Measurements from ENCODE around the gene CDK19.
"Not testable (repeated sequence)": the region's sequence is repeated elsewhere in the genome, so short reads cannot be mapped to it uniquely, and the experiment has no call there.

The CDK19 gene

DNA sequence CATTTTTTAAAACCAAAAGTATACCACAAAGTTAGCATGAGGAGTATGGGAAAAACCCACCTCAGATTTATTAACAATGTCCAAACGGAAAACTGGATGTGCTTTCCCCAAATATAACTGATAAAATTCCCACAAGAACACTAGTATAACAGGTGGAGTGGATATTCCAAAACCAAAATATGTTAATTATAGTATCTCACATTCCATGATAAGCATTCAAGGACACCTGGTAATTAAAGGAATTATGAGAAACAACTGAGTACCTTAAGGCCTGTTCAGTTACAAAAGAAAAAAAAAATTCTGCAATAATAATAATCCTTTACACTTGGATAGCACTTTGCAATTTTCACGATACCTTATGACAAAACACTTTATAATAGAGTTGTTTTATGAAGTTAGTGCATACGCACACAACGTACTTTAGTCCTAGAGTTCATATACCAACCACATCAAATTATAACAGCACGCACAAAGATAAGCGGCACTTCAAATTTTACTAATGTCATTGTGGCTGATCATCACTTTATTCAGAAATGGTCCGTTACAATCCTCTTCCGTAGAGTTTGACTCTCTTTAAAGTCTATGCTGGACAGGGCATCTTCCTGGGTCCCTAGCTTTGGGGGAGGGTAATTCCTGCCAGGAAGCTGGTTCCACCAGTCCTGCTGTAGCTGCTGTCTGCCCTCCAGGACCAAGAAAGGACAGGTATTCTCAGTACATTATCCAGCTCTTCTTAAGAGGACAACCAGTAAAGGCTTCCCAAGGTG, 1.7 kb downstream of the CDK19 start:
- peak; percentile 7 for DNase-seq (ENCODE audit: low spot score)

DNA sequence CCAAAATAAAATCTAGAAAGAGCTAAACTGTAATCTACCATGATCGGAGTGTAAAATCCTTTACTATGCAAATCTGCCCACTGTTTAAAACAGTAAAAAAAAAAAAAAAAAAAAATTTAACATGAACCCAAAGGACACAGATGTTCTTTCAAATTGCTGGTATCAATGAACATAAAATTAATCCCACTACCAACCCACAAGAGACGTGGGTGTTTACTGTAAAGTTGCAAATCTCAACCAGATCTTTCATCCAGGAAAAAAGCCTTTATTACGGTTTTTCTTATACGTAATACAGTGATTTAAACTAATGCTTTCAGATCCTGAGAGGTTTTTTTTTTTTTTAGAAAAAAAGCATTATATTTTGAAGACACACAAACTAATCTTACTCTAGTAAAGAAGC, 2.5 kb downstream of the CDK19 start:
- no peak for DNase-seq (ENCODE audit: low spot score)

DNA sequence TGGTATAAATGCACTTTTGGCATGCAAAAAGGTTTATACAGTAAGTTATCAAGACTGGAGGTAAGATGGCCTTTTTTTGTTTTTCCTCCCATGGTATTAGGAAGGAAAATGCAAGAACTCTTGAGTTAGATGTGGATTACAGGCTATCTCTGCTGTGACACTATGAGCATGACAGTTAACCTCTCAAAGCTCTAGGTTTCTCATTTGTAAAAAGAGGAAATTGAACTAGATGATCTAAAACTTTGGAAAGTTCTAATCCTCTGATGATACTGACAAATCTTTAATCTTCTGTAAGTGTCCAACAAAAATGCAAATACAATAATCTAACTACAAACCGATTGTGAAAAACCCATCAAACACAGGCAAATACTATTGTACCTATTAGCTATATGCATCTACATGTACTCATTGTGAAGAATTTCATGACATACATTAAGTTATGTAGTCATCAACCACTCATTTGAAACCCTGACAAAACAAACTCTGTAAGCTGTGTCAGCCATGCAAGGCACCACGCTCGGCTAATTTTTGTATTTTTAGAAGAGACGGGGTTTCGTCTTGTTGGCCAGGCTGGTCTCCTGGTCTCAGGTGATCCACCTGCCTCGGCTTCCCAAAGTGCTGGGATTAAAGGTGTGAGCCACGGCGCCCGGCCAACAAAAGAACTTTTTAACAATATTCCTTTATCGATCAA, 4.2 kb downstream of the CDK19 start:
- DNase-seq (ENCODE audit: low spot score), result no peak

DNA sequence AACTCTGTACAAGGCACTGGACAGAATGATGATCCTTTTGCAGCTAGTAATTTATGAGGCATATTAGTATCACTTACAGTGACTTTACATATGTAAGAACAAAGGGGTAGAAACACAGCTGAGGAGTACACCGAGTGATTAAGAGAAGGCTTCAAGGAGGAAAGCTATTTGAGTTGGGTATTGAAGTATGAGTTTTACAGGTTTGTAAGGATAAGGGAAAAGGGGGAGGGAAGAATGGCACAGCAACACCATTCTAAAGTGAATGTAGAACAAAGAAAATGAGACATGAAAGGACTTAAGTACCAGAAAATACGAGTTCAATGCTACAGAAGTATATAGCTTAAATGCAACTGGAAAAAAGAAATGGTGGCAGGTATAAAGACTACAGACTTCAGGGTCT, 5.5 kb downstream of the CDK19 start:
- no peak for DNase-seq (ENCODE audit: low spot score)

DNA sequence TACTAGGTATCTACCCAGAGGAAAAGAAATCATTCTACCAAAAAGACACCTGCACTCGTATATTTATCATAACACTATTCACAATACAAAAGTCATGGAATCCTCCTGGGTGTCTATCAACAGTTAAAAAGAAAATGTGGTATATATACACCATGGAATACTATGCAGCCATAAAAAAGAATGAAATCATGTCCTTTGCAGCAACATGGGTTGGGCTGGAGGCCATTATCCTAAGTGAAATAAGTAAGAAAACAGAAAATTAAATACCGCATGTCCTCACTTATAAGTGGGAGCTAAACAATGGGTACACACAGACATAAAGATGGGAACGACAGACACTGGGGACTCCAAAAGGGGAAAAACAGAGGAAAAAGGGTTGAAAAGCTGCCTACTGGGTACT, 13.1 kb downstream of the CDK19 start:
- DNase-seq (ENCODE audit: low spot score), result not testable (repeated sequence)

DNA sequence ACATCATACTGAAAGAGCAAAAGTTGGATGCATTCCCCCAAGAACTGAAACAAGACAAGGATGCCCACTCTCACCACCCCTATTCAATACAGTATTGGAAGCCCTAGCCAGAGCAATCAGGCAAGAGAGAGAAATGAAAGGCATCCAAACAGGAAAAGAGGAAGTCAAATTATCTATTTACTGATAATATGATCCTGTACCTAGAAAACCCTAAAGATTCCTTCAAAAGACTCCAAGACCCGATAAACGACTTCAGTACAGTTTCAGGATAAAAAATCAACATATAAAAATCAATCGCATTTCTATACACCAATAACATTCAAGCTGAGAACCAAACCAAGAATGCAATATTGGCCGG, 14.5 kb downstream of the CDK19 start:
- DNase-seq (ENCODE audit: low spot score), result no peak

DNA sequence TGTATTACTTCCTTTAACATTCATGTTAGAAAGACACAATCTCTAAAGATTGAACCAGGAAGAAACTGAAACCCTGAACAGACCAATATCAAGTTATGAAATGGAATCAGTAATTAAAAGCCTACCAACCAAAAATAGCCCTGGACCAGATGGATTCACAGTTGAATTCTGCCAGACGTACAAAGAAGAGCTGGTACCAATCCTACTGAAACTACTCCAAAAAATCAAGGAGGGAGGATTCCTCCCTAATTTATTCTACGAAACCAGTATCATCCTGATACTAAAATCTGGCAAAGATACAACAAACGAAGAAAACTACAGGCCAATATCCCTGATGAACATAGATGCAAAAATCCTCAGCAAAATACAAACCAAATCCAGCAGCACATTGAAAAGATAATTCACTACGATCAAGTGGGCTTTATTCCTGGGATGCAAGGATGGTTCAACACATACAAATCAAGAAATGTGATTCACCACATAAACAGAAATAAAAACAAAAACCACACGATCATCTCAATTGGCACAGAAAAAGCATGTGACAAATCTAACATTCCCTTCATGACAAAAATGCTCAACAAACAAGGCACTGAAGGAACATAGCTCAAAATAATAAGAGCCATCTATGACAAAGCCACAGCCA, 15.0 kb downstream of the CDK19 start:
- no peak for DNase-seq (ENCODE audit: low spot score)

DNA sequence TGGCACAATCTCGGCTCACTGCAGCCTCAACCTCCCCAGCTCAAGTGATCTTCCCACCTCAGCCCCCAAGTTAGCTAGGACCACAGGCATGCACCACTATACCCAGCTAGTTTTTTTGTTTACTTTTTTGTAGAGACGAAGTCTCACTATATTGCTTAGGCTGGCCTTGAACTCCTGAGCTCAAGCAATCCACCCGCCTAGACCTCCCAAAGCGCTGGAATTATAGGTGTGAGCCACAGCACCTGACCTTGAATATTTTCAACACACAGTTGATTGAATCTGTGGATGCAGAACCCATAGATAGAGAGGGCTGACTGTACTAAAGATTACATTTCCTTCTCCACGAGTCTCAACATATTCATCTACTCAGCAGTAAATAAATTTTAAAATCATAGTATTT, 15.6 kb downstream of the CDK19 start:
- DNase-seq (ENCODE audit: low spot score), result no peak

DNA sequence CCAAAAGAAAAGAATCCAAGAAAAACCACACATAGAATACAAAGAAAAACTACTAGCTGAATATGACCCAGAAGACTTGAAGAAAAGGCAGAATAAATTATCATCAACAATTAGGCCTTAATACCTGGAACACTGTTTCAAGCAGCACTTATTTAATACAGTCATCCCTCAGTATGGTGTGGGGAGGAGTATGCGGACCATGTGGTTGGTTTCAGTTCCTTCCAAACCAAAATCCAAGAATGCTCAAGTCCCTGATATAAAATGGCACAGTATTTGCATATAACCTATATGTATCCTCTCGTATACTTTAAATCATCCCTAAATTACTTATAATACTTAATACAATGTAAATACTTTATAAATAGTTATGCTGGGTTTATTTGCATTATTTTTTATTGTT, 16.1 kb downstream of the CDK19 start:
- no peak for DNase-seq (ENCODE audit: low spot score)

DNA sequence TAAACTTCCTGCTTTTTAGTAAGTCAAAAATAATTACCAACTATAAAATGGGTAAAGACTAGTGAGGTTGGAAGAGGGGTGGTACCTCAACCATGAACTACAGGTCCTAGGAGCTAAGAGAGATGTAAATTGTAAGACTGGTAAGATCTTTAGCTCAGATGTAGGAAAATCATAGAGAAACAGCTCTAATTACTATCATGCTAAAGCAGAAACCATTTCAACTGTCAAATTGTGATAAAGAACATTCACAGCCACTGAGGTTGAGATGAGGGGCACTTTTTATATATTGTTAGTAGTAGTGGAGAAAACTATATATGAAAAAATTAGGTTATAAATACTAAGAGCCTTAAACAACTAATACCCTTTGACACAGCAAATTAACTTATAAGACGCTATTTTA, 20.0 kb downstream of the CDK19 start:
- DNase-seq (ENCODE audit: low spot score), result no peak

DNA sequence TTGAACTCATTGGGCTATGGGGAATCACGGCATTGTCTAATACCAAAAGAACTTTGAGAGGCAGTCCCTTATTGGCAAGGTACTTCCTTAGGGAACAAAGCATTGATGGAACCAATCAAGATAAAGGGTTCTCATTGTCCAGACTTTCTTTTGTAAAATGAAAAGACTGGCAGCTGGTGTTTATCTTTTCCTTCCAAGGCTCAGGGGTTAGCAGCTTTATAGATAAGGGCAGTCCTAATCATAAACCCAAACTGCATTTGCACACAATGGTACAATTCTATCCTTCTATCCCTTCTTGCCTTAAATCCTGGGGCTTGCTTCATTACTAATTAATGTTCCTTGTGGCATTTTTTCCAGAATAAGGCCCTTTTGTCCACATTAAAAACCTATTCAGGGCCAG, 28.6 kb downstream of the CDK19 start:
- no peak for DNase-seq (ENCODE audit: low spot score)

DNA sequence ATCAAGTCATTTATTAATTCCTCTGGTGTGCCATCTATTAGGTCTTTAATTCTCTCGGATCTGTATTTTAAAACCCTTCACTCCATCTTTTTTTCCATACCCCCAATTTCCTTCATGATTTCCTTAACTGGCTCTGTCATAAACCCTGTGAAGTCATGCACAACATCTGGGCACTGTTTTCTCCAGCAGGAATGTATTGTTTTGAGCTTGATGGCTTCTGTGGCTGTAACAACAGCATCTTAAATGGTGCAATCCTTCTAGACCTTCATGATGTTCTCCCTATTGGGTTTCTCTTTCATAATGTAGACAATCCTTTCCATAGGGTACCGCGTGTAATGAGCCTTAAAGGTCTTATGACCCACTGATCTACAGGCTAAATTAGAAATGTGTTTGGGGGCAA, 29.0 kb downstream of the CDK19 start:
- DNase-seq (ENCODE audit: low spot score), result no peak

DNA sequence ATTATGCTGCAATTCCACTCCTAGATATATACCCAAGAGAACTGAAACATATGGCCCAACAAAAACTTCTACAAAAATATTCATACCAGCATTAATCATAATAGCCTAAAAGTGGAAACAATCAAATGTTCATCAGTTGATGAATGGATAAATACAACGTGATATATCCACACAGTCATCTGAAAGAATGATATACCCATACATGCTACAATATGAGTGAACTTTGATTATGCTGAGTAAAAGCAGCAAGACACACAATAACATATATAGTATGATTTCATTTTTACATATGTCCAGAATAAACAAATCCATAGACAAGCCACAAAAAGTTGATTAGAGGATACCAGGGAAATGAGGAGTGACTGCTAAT, 30.7 kb downstream of the CDK19 start:
- no peak for DNase-seq (ENCODE audit: low spot score)

DNA sequence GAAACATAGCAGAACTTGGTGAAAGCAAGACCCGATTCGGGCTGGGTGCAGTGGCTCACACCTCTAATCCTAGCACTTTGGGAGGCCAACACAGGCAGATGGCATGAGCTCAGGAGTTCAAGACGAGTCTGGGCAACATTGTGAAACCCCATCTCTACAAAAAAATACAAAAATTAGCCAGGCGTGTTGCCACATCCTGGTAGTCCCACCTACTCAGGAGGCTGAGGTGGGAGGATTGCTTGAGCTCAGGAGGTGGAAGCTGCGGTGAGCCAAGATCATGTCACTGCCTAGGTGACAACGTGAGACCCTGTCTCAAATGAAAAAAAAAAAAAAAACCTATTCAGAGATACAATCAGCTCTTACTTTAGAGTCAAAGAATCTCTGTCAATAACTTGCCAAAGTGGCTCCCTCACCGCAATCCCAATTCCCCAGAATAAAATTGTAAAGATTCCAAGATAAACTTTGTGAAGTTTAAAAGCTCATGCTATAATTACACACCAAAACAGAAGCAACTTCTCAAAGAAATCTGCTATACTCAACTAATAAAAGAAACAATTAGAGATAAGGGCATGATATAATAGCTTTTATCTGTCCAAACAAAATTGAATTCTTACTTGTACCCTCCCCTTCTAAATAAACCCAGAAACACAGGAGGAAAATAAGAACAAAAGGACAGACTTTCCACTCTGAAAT, 33.6 kb downstream of the CDK19 start:
- DNase-seq (ENCODE audit: low spot score), result no peak

DNA sequence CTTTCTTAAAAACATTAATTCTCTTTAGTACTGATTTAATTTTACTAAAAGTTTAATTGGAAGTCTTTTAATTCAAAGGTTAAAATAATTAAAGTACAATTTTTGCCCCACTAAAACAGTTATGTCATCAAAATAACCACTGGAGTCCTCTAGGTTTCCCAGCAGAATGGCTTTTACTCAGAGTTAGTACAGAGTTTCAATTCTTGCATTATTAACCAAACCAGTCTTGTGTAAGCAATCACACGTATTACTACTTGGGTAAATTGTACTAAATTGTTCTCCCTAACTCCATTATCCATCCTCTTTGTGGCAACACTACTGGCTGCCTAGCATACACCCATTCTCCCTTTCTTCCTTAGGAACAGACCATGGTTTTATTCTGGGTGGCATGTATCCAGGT, 36.9 kb downstream of the CDK19 start:
- no peak for DNase-seq (ENCODE audit: low spot score)

DNA sequence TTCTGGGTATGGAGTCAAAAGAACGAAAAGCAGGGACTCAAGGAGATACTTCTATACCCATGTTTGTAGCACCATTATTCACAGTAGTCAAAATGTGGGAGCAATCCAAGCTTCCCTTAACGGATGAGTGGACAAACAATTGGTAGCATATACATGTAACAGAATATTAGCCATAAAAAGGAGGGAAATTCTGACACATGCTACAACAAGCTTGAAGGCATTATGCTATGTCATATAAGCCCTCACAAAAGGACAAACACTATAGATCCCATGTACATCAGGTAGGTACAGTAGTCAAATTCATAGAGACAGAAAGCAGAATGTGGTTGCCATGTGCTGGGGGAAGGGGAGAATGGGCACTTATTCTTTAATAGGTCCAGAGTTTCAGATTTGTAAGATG, 37.6 kb downstream of the CDK19 start:
- no peak for DNase-seq (ENCODE audit: low spot score)

DNA sequence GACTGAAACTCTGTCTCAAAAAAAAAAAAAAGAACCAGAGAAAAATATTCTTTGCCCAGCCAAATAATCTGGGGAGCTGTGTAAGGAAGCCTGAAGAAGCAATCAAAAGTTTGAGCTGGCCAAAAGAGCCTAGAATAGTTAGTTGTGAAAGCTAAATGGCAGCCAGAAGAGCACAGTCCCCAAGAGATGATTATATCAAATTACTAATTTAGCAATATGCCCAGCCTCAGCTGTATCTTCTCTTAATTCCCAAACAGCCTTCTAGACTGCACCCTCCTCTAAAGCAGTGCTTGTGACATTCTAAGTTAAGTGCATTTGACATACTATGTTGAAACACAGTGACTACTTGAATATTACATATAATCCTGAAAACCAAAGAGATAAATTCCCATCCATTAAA, 38.9 kb downstream of the CDK19 start:
- DNase-seq (ENCODE audit: low spot score), result no peak

DNA sequence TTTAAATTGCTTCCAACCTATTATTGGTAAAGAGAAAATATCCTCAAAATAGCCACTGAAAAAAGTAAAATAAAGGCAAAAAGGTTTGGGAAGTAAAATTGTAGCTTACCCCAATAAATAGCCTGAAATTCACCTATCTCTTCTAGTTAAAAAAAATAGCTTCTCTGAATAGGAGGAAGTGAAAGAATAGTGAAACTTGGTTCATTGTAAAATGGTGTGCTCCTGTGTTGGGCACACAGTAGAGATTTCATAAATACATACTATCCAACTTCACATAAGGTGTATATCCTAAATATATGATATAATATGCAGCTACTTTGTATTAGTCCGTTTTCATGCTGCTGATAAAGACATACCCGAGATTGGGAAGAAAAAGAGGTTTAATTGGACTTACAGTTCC, 45.3 kb downstream of the CDK19 start:
- no peak for DNase-seq (ENCODE audit: low spot score)

DNA sequence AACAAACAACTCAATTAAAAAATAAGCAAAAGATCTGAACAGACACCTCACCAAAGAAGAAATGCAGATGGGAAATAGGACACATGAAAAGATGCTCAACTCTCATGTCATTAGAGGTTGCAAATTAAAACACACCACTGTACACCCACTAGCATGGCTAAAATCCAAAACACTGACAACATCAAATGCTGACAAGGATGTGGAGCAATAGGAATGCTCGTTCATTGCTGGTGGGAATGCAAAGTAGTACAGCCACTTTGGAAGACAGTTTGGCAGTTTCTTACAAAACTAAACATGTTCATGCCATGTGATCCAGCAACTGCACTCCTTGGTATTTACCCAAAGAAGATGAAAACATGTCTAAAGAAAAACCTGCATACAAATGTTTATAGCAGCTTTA, 47.2 kb downstream of the CDK19 start:
- no peak for DNase-seq (ENCODE audit: low spot score)

DNA sequence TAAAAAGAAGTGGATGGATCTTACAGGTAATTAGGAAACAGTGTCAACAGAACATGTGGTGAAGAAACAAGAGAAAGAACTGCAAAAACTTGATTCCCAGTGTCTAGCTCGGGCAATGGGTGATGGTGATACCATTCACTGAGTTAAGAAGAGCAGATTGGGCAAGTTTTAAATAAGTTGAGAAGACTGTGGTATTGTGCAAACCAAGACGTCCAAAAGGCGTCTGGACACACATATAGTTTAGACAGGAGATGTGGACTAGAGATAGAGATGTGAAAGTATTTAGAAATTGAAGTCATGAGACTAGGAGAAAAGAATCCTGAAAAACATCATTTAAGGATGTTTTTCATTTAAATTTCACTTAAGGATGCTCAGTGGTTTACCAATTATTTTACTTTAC, 53.9 kb downstream of the CDK19 start:
- no peak for DNase-seq (ENCODE audit: low spot score)

DNA sequence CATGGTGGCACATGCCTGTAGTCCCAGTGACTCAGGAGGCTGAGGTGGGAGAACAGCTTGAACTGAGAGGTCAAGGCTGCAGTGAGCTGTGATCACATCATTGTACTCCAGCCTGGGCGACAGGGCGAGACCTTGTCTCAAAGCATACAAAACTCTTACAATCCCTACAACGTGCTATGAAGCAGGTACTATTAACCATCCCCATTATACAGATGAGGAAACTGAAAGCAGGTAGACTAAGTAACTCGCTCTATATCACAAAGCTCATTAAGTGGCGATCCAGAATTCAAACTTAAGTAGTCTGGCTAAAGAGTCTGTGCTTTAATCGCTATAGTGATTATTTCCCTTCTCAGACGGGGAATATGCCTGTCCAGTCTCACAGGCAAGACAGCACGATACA, 54.7 kb downstream of the CDK19 start:
- no peak for DNase-seq (ENCODE audit: low spot score)

DNA sequence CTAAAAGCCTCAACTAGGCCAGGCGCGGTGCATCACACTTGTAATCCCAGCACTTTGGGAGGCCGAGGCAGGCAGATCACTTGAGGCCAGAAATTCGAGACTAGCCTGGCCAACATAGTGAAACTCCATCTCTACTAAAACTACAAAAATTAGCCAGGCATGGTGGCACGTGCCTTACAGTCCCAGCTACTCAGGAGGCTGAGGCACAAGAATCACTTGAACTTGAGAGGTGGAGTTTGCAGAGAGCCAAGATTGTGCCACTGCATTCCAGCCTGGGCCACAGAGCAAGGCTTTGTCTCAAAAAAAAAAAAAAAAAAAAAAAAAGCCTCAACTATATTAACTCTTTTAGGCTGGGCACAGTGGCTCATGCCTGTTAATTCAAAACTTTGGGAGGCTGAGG, 55.2 kb downstream of the CDK19 start:
- not testable (repeated sequence) for DNase-seq (ENCODE audit: low spot score)

DNA sequence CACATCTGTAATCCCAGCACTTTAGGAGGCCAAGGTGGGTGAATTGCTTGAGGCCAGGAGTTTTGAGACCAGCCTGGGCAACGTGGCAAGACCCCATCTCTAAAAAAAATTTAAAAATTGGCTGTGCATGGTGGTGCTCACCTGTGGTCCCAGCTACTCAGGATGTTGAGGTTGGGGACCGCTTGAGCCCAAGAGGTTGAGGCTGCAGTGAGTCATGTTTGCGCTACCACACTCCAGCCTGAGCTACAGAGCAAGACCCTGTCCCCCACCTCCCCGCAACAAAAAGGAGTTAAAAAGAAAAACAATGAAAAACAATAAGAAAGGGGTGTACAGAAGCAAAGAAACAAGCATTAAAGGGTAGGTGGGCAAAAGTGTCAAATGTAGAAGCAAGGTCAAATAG, 57.3 kb downstream of the CDK19 start:
- DNase-seq (ENCODE audit: low spot score), result no peak
